Panc1 (cell line): ENCODE results near the gene KIF21A.

Experiments used
- CTCF ChIP-seq: fragments of 450-650 bp; IDR thresholded peaks from 2 replicates; pipeline ENCODE4 v1.5.1; 2017; ENCODE audit warnings: mild to moderate bottlenecking
- TCF7L2 ChIP-seq: IDR thresholded peaks from 2 replicates; pipeline ENCODE4 v1.6.1; 2011; ENCODE audit warnings: mild to moderate bottlenecking, low read depth, low read length, inconsistent platforms

GRCh38 chr12:39441963-39442830 is 723 bp downstream of the KIF21A start:
- TF ChIP-seq CTCF, result no peak
- no peak for TF ChIP-seq TCF7L2
